ENCODE data around the gene CEP152.

The CEP152 gene

DNA sequence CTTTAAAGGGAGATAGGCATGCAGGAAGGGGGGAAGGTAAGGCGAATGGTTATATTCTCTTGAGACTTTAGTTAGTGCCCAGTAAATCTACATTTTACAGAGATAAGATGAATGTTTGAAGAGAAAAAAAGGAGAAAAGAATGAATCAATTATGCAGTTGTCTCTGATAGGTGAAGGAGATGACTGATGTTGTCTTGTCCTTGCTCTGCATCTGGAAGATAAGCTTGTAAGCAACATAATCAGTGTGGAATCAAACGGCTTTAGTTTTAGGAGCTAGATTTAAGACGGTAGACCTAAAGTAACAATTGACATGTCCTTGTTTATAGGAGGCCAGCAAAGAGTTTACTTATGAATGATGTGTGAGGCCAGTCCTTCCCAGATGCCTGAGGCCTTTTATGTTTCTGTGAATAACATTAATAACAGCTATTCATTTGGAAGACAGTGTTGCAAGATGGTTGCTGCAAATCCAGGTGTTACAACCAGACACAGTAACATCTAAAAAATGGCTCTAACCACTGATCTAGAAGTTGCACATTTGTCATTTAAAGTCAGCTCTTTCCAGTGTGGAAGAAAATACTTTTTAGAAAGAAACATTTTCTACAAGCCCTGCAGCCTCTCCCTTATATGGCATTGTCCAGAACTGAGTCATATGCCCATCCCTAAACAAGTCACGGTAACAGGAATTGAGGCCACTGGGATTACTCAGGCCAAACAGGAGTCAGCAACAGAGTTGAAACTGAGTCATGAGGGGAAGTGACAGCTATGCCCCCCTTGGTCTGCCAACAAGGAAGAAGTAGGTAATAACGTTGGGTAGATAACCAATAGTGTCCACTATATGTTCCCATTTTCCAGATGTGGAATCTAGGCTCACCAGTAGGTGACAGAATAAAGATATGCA is 87.9 kb downstream of the CEP152 start:
- no peaks in the 10 kb centered on the region for H3K9me3 Mint-ChIP-seq
- no peak overlapping the region for H3K4me3 Mint-ChIP-seq
- peaks cover 13% of the 10 kb centered on the region for H3K36me3 Mint-ChIP-seq (ENCODE audit: low read depth)
- intact Hi-C loops (cut with micrococcal nuclease) = no loop called here
- H3K27ac Mint-ChIP-seq = no peak overlapping the region
- H3K4me1 Mint-ChIP-seq (ENCODE audit: low read depth) = peaks cover 11% of the 10 kb centered on the region
- no peaks in the 10 kb centered on the region for H3K27me3 Mint-ChIP-seq

- H3K4me3 Mint-ChIP-seq = no peak overlapping the region
- no peaks in the 10 kb centered on the region for H3K27me3 Mint-ChIP-seq
- peaks cover 8% of the 10 kb centered on the region for H3K36me3 Mint-ChIP-seq (ENCODE audit: low read depth)
- H3K27ac Mint-ChIP-seq = no peak overlapping the region
- intact Hi-C loops (cut with micrococcal nuclease) = no loop called here
- peaks cover 7% of the 10 kb centered on the region for H3K9me3 Mint-ChIP-seq
- peaks cover 11% of the 10 kb centered on the region for H3K4me1 Mint-ChIP-seq (ENCODE audit: low read depth)
These were observed 89.6 kb downstream of the CEP152 start for GRCh38 chr15:48721061-48721810.

GRCh38 chr15:48720646-48721045 is 90.2 kb downstream of the CEP152 start:
- Mint-ChIP-seq H3K36me3 (ENCODE audit: low read depth) (peaks cover 14% of the 10 kb centered on the region), H3K27ac (no peak overlapping the region), H3K27me3 (no peaks in the 10 kb centered on the region), H3K9me3 (peaks cover 13% of the 10 kb centered on the region), H3K4me1 (ENCODE audit: low read depth) (peaks cover 11% of the 10 kb centered on the region), H3K4me3 (no peak overlapping the region)
- intact Hi-C loops (cut with micrococcal nuclease) = no loop called here

GRCh38 chr15:48719668-48720067 is 91.2 kb downstream of the CEP152 start:
- no peaks in the 10 kb centered on the region for H3K27me3 Mint-ChIP-seq
- peaks cover 23% of the 10 kb centered on the region for H3K9me3 Mint-ChIP-seq
- H3K27ac Mint-ChIP-seq = no peak overlapping the region
- H3K4me1 Mint-ChIP-seq (ENCODE audit: low read depth) = peaks cover 11% of the 10 kb centered on the region
- peaks cover 24% of the 10 kb centered on the region for H3K36me3 Mint-ChIP-seq (ENCODE audit: low read depth)
- no peak overlapping the region for H3K4me3 Mint-ChIP-seq
- intact Hi-C loops (cut with micrococcal nuclease) = no loop called here

DNA sequence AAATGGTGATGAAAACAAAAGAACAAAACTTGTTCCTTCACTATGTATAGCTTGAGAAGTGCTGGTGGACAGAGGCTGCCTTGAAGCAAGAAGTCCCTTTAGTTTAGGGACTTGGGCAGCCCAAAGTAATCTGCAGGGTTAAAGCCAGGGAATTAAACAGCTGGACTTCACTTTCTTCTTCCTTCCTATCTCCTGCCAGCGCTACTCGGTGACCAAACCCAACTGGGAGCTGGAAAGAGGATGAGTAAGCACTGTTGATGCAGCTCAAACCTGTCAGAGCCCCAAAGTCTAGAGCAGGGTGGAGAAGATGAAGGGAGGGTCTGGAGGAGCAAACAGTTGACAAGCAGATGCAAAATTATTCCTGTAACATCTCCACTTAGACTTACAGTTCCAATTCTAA is 92.2 kb downstream of the CEP152 start:
- Mint-ChIP-seq H3K9me3 (peaks cover 25% of the 10 kb centered on the region), H3K4me3 (no peak overlapping the region), H3K36me3 (ENCODE audit: low read depth) (peaks cover 26% of the 10 kb centered on the region), H3K27ac (no peak overlapping the region), H3K4me1 (ENCODE audit: low read depth) (peaks cover 11% of the 10 kb centered on the region), H3K27me3 (no peaks in the 10 kb centered on the region)
- intact Hi-C loops (cut with micrococcal nuclease) = no loop called here

DNA sequence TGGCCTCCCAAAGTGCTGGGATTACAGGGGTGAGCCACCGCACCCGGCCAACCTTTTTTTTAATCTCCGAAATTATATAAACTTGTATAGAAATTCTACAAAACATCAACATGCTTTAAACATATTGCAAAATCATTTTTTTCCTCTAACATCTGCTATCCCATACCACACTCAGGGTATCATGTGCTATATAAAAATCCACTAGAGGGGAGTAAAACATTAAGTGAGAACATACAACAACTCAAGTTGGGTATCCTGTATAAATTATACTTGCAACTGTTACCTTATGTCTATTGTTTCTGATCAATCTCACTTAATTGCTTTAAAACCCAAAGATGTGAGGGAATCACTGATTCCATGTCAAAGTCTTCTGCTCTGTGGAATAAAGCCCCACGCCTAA is 93.4 kb downstream of the CEP152 start:
- H3K27me3 Mint-ChIP-seq = no peaks in the 10 kb centered on the region
- no peak overlapping the region for H3K4me3 Mint-ChIP-seq

GRCh38 chr15:48712546-48712945 is 98.3 kb downstream of the CEP152 start:
- Mint-ChIP-seq H3K4me3 (no peak overlapping the region), H3K4me1 (ENCODE audit: low read depth) (no peaks in the 10 kb centered on the region), H3K9me3 (peaks cover 25% of the 10 kb centered on the region), H3K36me3 (ENCODE audit: low read depth) (peaks cover 26% of the 10 kb centered on the region), H3K27me3 (no peaks in the 10 kb centered on the region), H3K27ac (no peak overlapping the region)
- intact Hi-C loops (cut with micrococcal nuclease) = no loop called here

More for the DNA sequence above, 93.4 kb downstream of the CEP152 start:
- H3K27ac Mint-ChIP-seq = no peak overlapping the region
- H3K36me3 Mint-ChIP-seq (ENCODE audit: low read depth) = peaks cover 26% of the 10 kb centered on the region
- intact Hi-C loops (cut with micrococcal nuclease) = no loop called here
- peaks cover 25% of the 10 kb centered on the region for H3K9me3 Mint-ChIP-seq
- peaks cover 7% of the 10 kb centered on the region for H3K4me1 Mint-ChIP-seq (ENCODE audit: low read depth)

GRCh38 chr15:48710952-48711495 is 99.8 kb downstream of the CEP152 start:
- Mint-ChIP-seq H3K4me3 (no peak overlapping the region), H3K4me1 (ENCODE audit: low read depth) (no peaks in the 10 kb centered on the region), H3K27me3 (no peaks in the 10 kb centered on the region), H3K27ac (no peak overlapping the region), H3K9me3 (peaks cover 25% of the 10 kb centered on the region), H3K36me3 (ENCODE audit: low read depth) (peaks cover 16% of the 10 kb centered on the region)
- intact Hi-C loops (cut with micrococcal nuclease) = no loop called here

DNA sequence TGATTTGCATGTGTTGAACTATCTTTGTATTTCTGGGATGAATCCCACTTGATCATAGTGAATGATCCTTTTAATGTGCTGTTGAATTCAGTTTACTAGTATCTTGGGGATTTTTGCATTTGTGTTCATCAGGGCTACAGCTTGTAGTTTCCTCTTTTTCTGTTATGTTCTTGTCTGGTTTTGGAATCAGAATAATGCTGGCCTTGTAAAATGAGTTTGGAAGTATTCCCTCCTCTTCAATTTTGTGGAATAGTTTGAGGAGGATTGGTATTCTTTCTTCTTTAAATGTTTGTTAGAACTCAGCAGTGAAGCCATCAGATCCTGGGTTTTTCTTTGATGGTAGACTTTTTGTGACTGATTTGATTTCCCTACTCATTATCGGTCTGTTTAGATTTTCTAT is 102.2 kb downstream of the CEP152 start:
- H3K4me3 Mint-ChIP-seq = no peak overlapping the region
- intact Hi-C loops (cut with micrococcal nuclease) = no loop called here
- H3K27me3 Mint-ChIP-seq = no peaks in the 10 kb centered on the region
- H3K9me3 Mint-ChIP-seq = peaks cover 27% of the 10 kb centered on the region
- H3K4me1 Mint-ChIP-seq (ENCODE audit: low read depth) = no peaks in the 10 kb centered on the region
- H3K36me3 Mint-ChIP-seq (ENCODE audit: low read depth) = no peaks in the 10 kb centered on the region
- H3K27ac Mint-ChIP-seq = no peak overlapping the region

DNA sequence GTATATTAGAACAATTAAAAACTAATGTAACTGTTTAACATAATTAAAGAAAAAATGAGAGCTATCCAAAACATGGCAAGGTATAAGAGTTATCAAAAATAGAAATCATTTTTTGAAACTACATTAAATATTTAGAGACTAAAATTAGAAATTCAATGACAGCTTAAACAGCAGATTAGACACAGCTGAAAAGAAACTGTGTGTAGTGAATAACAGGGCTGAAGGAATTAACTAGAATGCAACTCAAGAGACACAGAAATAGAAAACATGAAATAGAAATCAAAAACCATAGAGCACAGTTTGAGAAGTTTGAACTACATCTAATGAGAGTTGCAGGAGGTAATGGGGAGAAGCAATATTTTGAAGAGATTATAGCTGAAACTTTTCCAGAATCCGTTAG is 105.5 kb downstream of the CEP152 start:
- Mint-ChIP-seq H3K27ac (no peak overlapping the region), H3K4me1 (ENCODE audit: low read depth) (no peaks in the 10 kb centered on the region)

GRCh38 chr15:48703544-48703943 is 107.3 kb downstream of the CEP152 start:
- intact Hi-C loops (cut with micrococcal nuclease) = no loop called here
- Mint-ChIP-seq H3K27ac (no peak overlapping the region), H3K36me3 (ENCODE audit: low read depth) (no peaks in the 10 kb centered on the region), H3K4me3 (no peak overlapping the region), H3K4me1 (ENCODE audit: low read depth) (no peaks in the 10 kb centered on the region), H3K27me3 (no peaks in the 10 kb centered on the region), H3K9me3 (peaks cover 27% of the 10 kb centered on the region)

More for the DNA sequence above, 105.5 kb downstream of the CEP152 start:
- H3K27me3 Mint-ChIP-seq = no peaks in the 10 kb centered on the region
- no peak overlapping the region for H3K4me3 Mint-ChIP-seq
- H3K9me3 Mint-ChIP-seq = peaks cover 27% of the 10 kb centered on the region
- intact Hi-C loops (cut with micrococcal nuclease) = no loop called here
- H3K36me3 Mint-ChIP-seq (ENCODE audit: low read depth) = no peaks in the 10 kb centered on the region

DNA sequence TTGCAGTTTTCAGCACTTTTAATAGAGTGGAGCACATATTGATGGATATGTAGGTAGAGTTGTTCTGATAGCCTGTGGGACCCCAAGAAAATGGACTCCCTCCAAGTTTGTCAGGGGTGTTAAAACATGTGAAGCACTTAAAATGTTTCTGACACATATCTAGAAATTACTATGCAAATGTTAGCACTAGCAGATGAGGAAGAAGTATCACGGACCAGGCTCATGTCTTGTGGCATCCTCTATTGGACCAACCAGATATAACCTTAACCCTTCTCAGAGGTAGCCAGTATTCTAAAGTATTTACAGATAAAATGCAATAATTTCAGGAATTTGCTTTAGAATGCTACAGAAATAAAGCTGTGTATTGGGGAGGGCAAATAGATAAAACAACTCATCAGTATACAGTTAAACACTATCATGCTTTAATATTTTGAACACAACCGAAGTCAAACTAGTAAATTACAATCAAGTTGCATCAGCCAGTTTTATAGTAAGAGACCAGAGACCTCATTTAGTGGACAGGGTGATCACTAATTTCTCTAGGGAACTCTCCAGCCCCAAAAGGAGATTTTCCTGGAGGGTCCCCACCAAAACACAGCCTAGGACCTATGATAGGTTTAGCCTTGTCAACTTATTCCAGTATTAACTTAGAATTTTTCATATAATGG is 108.2 kb downstream of the CEP152 start:
- no peak overlapping the region for H3K27ac Mint-ChIP-seq
- no peak overlapping the region for H3K4me3 Mint-ChIP-seq
- H3K27me3 Mint-ChIP-seq = no peaks in the 10 kb centered on the region
- intact Hi-C loops (cut with micrococcal nuclease) = no loop called here
- peaks cover 27% of the 10 kb centered on the region for H3K9me3 Mint-ChIP-seq
- no peaks in the 10 kb centered on the region for H3K4me1 Mint-ChIP-seq (ENCODE audit: low read depth)
- no peaks in the 10 kb centered on the region for H3K36me3 Mint-ChIP-seq (ENCODE audit: low read depth)

DNA sequence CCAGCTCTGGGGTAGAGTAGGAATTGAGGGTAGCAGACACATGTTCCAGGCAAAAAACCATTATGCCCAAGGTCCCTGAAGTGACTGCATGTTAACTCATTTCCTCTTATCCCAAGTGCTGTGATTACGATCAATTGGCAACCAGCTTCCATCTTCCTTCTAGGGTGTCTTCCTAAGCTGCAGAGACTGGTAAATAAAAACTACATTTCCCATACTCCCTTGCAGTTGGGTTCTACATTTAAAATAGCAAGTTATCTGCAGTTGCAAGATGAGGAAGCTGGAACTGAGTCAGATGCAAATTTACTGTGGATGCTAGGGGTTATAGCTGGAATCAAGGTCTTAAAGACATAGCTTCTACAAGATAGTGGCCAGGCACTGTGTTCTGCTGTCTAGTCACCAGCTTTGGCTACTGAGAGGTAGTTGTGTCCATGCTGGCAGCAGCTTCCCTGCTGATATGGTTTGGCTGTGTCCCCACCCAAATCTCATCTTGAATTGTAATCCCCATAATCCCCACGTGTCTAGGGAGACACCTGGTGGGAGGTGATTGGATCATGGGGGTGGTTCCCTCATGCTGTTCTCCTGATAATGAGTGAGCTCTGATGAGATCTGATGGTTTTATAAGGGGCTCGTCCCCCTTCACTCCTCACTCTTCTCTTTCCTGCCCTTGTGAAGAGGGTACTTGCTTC is 114.1 kb downstream of the CEP152 start:
- Mint-ChIP-seq H3K27me3 (no peaks in the 10 kb centered on the region), H3K4me3 (no peak overlapping the region), H3K27ac (no peak overlapping the region), H3K36me3 (ENCODE audit: low read depth) (no peaks in the 10 kb centered on the region), H3K9me3 (no peaks in the 10 kb centered on the region), H3K4me1 (ENCODE audit: low read depth) (no peaks in the 10 kb centered on the region)
- intact Hi-C loops (cut with micrococcal nuclease) = no loop called here

All from dendritic cell treated with granulocyte-macrophage colony-stimulating factor and Interleukin-4, amounts not matched to agents 40 ng/mL and 50 ng/mL, for 4 days (primary cell).